HepG2 (cell line): ENCODE results near the gene EID3. TPM values are rescaled to one million over a fixed set of nuclear protein-coding genes. Genes with fewer than 3 reads are reported as not detected.
A peak's percentile ranks its signal among the peaks of the same experiment; 100 is the strongest.

Experiments used
- ARID2 ChIP-seq: sonication (generic); formaldehyde crosslinking; IDR thresholded peaks from 2 replicates; pipeline ENCODE4 v1.8.1; 2022; ENCODE audit warnings: mild to moderate bottlenecking, missing genetic modification reagents, borderline replicate concordance
- BORCS8-MEF2B ChIP-seq: sonication (generic); formaldehyde crosslinking; IDR thresholded peaks from 2 replicates; pipeline ENCODE4 v1.8.0; 2022; ENCODE audit warnings: mild to moderate bottlenecking, missing genetic modification reagents
- ISX ChIP-seq: sonication (generic); formaldehyde crosslinking; conservative IDR thresholded peaks from 2 replicates; pipeline ENCODE4 v1.5.0; 2020; ENCODE audit warnings: missing genetic modification reagents
- JUND ChIP-seq: sonication (generic); formaldehyde crosslinking; IDR thresholded peaks from 2 replicates; pipeline ENCODE4 v1.8.0; 2022; ENCODE audit warnings: mild to moderate bottlenecking, missing genetic modification reagents
- KLF11 ChIP-seq: IDR thresholded peaks from 2 replicates; pipeline ENCODE4 v1.6.1; 2016; ENCODE audit warnings: missing compliant biosample characterization
- MBD4 ChIP-seq: IDR thresholded peaks from 2 replicates; pipeline ENCODE4 v1.6.1; 2012; ENCODE audit warnings: low read length, inconsistent platforms, borderline replicate concordance
- SIX1 ChIP-seq: sonication (generic); formaldehyde crosslinking; IDR thresholded peaks from 2 replicates; pipeline ENCODE4 v1.4.0; 2020; ENCODE audit warnings: missing genetic modification reagents, borderline replicate concordance
- ZFP36L2 ChIP-seq: sonication (generic); formaldehyde crosslinking; IDR thresholded peaks from 2 replicates; pipeline ENCODE4 v1.4.0; 2020; ENCODE audit warnings: missing genetic modification reagents
- ZNF431 ChIP-seq: sonication (generic); formaldehyde crosslinking; IDR thresholded peaks from 2 replicates; pipeline ENCODE4 v1.9.0; 2022; ENCODE audit warnings: missing genetic modification reagents, low read depth, mild to moderate bottlenecking, borderline replicate concordance
- ZNF496 ChIP-seq: sonication (generic); formaldehyde crosslinking; IDR thresholded peaks from 2 replicates; pipeline ENCODE4 v1.8.1; 2023; ENCODE audit warnings: mild to moderate bottlenecking, moderate library complexity, missing genetic modification reagents; ENCODE audit not compliant: insufficient replicate concordance
- polyA plus RNA-seq, 8 experiments: library from polyadenylated mRNA; depleted of rRNA in 3 of 8; stranded (reverse) in 7 of 8; unstranded in 1 of 8; fragments of >200 nt; fragmentation: Illumina TruSeq in 4 of 8; extraction: Trizol in 4 of 8; gene quantifications; 2 replicates each; pipeline versions ENCODE4 v1.2.1 to v1.2.3, GENCODE V29; 2011 to 2016; ENCODE audit warnings: low read depth in 4 of 8, missing spikeins in 1 of 8, mixed read lengths in 1 of 8; ENCODE audit not compliant: insufficient read depth in 1 of 8
- total RNA-seq, 5 experiments: library from RNA; depleted of rRNA; stranded (reverse); fragments of >200 nt; fragmentation: Illumina TruSeq; extraction: Trizol; gene quantifications; 2 replicates each; pipeline ENCODE4 v1.2.3, GENCODE V29; 2016; ENCODE audit warnings: low read depth in 1 of 5
- TF ChIP-seq, protein P1 (sequence below), 2 experiments: sonication (generic) in 1 of 2; formaldehyde crosslinking in 1 of 2; IDR thresholded peaks; 2 replicates each; pipeline versions ENCODE4 v1.6.1 to v1.9.0; 2014 to 2022; ENCODE audit warnings: antibody characterized with exemption in 1 of 2, borderline replicate concordance in 1 of 2, inconsistent platforms in 1 of 2, low read depth in 1 of 2, missing genetic modification reagents in 1 of 2
- TF ChIP-seq, protein P2 (sequence below): sonication (generic); formaldehyde crosslinking; IDR thresholded peaks from 2 replicates; pipeline ENCODE4 v1.5.1; 2020; ENCODE audit warnings: mild to moderate bottlenecking, missing genetic modification reagents, moderate library complexity
- TF ChIP-seq, protein P3 (sequence below): sonication (generic); formaldehyde crosslinking; IDR thresholded peaks from 2 replicates; pipeline ENCODE4 v1.5.0; 2020; ENCODE audit warnings: missing genetic modification reagents
- TF ChIP-seq, protein P4 (sequence below): sonication (generic); formaldehyde crosslinking; IDR thresholded peaks from 2 replicates; pipeline ENCODE4 v1.4.0; 2020; ENCODE audit warnings: low read depth, missing genetic modification reagents

EID3 gene
- total and polyA plus RNA-seq, 2 of the 13 experiments (the other 11 are each of a cell fraction or from before 2014, with no cell fraction given), result 0.38 to 4.5 TPM

DNA sequence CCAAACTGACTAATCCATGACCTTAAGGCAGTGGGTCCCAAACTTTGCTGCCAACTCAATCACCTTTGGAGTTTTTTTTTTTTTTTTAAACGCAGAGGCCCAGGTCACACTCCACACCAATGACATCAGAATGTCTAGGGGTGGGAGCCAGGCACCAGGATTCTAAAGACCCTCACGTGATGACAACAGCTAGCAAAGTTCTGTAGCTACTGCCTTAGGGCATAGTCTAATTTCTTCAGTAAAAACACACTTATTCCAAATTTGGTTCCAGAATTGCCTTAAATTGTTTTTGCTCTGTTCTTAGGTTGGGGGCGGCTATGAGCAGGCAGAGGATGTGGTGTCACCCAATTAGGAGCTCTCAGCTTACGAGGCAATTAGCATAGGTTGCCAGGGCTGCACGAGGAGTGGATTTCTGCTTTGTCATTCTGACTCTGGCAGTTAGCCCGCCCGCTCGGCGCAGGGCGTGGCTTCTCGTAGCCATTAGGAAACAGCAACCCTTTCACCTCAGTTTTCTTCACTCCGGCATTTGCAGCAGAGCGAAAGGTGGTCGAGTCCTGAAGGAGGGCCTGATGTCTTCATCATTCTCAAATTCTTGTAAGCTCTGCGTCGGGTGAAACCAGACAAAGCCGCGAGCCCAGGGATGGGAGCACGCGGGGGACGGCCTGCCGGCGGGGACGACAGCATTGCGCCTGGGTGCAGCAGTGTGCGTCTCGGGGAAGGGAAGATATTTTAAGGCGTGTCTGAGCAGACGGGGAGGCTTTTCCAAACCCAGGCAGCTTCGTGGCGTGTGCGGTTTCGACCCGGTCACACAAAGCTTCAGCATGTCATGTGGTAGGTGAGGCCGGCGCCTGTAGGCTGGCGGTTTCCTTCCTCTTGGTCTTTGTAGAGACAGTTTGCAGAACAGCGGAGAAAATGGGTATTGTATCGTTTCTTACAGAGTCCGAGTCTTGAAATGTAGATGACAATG, 16.7 kb upstream of the EID3 start (continued):
- TF ChIP-seq, protein P1, sequence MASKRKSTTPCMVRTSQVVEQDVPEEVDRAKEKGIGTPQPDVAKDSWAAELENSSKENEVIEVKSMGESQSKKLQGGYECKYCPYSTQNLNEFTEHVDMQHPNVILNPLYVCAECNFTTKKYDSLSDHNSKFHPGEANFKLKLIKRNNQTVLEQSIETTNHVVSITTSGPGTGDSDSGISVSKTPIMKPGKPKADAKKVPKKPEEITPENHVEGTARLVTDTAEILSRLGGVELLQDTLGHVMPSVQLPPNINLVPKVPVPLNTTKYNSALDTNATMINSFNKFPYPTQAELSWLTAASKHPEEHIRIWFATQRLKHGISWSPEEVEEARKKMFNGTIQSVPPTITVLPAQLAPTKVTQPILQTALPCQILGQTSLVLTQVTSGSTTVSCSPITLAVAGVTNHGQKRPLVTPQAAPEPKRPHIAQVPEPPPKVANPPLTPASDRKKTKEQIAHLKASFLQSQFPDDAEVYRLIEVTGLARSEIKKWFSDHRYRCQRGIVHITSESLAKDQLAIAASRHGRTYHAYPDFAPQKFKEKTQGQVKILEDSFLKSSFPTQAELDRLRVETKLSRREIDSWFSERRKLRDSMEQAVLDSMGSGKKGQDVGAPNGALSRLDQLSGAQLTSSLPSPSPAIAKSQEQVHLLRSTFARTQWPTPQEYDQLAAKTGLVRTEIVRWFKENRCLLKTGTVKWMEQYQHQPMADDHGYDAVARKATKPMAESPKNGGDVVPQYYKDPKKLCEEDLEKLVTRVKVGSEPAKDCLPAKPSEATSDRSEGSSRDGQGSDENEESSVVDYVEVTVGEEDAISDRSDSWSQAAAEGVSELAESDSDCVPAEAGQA (IDR thresholded peaks at IDR 0.05; ENCODE audit: low read depth), result no peak
- TF ChIP-seq, protein P1 (CRISPR knock-in tag; IDR thresholded peaks at IDR 0.05; ENCODE audit: borderline replicate concordance), result no peak
- TF ChIP-seq JUND (CRISPR knock-in tag), result no peak
- TF ChIP-seq ISX (CRISPR knock-in tag), result no peak
- TF ChIP-seq, protein P2, sequence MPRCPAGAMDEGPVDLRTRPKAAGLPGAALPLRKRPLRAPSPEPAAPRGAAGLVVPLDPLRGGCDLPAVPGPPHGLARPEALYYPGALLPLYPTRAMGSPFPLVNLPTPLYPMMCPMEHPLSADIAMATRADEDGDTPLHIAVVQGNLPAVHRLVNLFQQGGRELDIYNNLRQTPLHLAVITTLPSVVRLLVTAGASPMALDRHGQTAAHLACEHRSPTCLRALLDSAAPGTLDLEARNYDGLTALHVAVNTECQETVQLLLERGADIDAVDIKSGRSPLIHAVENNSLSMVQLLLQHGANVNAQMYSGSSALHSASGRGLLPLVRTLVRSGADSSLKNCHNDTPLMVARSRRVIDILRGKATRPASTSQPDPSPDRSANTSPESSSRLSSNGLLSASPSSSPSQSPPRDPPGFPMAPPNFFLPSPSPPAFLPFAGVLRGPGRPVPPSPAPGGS (CRISPR knock-in tag), result no peak; the same call in 1 of the 2 replicates
- TF ChIP-seq, protein P3, sequence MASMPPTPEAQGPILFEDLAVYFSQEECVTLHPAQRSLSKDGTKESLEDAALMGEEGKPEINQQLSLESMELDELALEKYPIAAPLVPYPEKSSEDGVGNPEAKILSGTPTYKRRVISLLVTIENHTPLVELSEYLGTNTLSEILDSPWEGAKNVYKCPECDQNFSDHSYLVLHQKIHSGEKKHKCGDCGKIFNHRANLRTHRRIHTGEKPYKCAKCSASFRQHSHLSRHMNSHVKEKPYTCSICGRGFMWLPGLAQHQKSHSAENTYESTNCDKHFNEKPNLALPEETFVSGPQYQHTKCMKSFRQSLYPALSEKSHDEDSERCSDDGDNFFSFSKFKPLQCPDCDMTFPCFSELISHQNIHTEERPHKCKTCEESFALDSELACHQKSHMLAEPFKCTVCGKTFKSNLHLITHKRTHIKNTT, result no peak
- TF ChIP-seq ZFP36L2, result peak; percentile 50; the same call in 1 of the 2 replicates
- TF ChIP-seq ZNF431 (CRISPR knock-in tag), result no peak
- no peak for TF ChIP-seq ZNF496 (CRISPR knock-in tag)
- TF ChIP-seq MBD4, result no peak
- TF ChIP-seq, protein P4, sequence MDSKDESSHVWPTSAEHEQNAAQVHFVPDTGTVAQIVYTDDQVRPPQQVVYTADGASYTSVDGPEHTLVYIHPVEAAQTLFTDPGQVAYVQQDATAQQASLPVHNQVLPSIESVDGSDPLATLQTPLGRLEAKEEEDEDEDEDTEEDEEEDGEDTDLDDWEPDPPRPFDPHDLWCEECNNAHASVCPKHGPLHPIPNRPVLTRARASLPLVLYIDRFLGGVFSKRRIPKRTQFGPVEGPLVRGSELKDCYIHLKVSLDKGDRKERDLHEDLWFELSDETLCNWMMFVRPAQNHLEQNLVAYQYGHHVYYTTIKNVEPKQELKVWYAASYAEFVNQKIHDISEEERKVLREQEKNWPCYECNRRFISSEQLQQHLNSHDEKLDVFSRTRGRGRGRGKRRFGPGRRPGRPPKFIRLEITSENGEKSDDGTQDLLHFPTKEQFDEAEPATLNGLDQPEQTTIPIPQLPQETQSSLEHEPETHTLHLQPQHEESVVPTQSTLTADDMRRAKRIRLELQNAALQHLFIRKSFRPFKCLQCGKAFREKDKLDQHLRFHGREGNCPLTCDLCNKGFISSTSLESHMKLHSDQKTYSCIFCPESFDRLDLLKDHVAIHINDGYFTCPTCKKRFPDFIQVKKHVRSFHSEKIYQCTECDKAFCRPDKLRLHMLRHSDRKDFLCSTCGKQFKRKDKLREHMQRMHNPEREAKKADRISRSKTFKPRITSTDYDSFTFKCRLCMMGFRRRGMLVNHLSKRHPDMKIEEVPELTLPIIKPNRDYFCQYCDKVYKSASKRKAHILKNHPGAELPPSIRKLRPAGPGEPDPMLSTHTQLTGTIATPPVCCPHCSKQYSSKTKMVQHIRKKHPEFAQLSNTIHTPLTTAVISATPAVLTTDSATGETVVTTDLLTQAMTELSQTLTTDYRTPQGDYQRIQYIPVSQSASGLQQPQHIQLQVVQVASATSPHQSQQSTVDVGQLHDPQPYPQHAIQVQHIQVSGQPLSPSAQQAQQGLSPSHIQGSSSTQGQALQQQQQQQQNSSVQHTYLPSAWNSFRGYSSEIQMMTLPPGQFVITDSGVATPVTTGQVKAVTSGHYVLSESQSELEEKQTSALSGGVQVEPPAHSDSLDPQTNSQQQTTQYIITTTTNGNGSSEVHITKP (CRISPR knock-in tag), result 0 out of 2 replicates have a peak, but pooled peaks have one; percentile 31
- 0 out of 2 replicates have a peak, but pooled peaks have one; percentile 53 for TF ChIP-seq KLF11 (CRISPR knock-in tag)
- TF ChIP-seq BORCS8-MEF2B (CRISPR knock-in tag), result peak; percentile 89
- no peak for TF ChIP-seq ARID2
- TF ChIP-seq SIX1, result no peak
